AML-193 (cell line): ENCODE results near the gene JAZF1.

ENCODE experiments used
- DNase-seq, 2 experiments: peaks; one replicate each; lab custom pipeline; 2025; lab: John Stamatoyannopoulos, UW

JAZF1 gene

GRCh38 chr7:28106321-28106829, 74.2 kb downstream of the JAZF1 start:
- no peak for DNase-seq

- no peak for DNase-seq
Observed at GRCh38 chr7:28105234-28105633, 75.4 kb downstream of the JAZF1 start.

DNA sequence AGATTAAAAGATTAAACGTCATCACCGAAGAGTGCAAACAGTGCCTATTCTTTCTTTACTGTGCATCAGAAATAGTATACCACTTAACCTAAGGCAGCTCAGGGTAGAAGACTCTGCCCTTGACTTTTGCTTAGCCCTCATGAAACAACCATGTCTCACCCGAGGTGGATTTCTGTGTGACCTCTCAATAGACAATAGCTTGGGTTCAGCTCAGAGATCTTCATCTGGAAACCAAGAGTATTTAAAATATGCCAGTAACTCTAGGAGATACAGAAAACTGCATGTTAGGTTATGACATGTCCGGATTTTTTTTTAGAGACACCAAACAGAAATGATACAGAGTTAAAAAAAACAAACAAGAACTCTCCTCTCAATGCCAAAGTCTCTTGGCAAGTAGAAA, 75.8 kb downstream of the JAZF1 start:
- DNase-seq: no peak

DNA sequence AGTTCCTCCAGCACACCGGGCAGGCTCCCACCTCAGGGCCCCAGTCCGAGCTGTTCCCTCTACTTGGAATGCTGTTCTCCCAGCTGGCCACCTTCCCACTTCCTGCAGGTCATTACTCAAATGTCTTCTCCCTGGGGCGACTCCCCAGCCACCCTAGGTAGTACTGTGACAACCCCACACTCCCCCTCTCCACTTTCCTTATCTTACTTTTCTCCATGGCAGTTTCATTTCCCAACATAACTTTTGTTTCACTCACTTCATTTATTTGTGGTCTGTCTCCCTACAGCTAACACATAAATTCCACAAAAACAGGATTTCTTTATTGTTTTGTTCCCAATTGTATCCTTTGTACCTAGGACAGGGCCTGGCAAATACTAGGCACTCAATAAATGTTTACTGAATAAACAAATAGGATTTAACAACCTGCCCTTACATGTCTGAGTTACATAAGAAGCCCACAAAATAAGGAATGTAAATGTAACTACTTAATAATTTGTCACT, 76.5 kb downstream of the JAZF1 start:
- DNase-seq: no peak

- DNase-seq: no peak
Observed at GRCh38 chr7:28102797-28103196, 77.8 kb downstream of the JAZF1 start.

GRCh38 chr7:28096713-28097112, 83.9 kb downstream of the JAZF1 start:
- DNase-seq: peak; percentile 66 to 69

DNA sequence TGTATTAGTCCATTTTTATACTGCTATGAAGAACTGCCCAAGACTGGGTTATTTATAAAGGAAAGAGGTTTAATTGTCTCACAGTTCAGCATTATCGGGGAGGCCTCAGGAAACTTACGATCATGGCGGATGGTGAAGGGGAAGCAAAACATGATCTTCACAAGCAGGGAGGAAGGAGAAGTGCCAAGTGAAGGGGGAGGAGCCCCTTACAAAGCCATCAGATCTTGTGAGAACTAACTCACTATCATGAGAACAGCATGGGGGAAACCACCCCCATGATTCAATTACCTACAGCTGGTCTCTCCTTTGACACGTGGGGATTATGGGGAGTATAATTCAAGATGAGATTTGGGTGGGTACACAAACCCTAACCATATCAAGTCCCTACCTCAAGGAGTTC, 85.4 kb downstream of the JAZF1 start:
- DNase-seq: no peak

- peak; percentile 51 to 67 for DNase-seq
Observed at GRCh38 chr7:28093623-28094232, 86.9 kb downstream of the JAZF1 start.

DNA sequence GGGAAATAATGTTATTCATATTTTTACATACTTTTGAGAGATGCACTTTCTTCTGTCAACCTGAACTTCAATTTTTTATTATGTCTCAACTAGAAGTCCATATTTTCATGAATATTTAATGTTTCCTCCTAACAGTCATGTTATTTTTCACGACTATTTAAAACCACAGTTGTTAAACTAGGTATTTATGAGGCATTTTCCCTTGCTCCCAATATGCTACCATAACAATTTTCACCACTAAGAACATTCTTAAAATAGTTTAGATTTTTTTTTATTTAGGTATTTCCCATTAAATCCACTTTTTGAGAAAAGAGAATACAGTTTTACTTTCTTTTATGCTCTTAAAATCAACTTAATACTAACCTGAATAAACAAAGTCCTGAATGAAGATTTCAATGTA, 89.4 kb downstream of the JAZF1 start:
- DNase-seq: no peak

- DNase-seq: no peak
Observed at GRCh38 chr7:28088901-28089714, 91.5 kb downstream of the JAZF1 start.

- peak; percentile 51 to 67 for DNase-seq
Observed at GRCh38 chr7:28088032-28088431, 92.6 kb downstream of the JAZF1 start.

DNA sequence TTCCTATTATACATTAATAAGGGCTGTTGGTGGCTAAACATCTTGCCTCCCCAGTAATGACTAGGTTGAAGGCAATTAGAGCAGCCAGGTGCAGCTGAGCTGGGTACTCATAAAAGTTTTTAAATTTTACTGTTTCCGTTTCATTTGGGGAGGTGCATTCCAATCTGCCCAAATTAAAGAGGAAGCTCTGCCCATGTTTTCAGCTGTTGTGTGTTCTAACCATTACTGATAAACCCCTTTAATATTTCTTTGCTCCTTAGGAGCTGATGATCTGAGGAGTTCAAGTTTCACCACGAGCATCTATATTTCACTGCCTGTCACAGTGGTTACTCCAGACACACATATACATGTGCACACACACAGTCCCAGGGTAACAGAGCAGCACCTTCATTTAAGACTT, 94.4 kb downstream of the JAZF1 start:
- DNase-seq: no peak

GRCh38 chr7:28083998-28084985, 96.3 kb downstream of the JAZF1 start:
- peak in 1 of 2 experiments; percentile 63 for DNase-seq

DNA sequence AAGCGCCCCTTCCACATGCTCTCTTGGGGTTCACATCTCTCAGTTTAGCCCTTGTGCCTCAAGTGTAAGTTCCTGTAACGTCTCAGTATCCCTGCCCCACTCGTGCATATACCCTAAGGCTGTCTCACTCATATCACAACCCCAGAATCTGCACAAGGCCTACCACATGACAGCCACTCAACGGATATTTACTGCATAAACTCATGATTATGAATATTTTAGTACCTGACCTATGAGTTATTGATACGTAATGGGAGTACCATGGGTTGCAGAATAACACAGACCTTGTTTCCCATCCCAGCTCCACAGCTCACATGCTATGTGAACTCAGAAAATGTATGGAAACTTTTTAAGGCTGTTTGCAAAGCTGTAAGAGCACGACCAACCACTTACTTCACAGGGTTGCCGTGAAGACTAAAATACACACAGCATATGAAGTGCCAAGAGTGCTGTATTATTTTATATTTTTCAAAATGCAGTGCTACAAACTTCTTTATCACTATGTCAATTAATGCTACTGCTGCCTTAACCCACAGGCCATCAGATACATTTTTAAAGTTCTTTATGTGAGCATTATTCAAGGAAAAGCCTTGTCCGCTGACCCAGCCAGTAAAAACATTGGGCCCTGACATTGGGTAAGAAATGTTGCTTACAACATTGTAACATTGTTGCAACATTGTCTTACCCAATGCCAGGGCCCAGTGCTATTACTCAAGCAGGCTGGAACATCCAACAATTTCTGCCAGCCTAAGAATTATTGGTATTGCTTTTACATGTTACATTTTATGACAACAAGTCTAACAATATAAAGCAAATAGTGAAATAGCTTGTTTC, 97.2 kb downstream of the JAZF1 start:
- DNase-seq: peak; percentile 90 to 91

DNA sequence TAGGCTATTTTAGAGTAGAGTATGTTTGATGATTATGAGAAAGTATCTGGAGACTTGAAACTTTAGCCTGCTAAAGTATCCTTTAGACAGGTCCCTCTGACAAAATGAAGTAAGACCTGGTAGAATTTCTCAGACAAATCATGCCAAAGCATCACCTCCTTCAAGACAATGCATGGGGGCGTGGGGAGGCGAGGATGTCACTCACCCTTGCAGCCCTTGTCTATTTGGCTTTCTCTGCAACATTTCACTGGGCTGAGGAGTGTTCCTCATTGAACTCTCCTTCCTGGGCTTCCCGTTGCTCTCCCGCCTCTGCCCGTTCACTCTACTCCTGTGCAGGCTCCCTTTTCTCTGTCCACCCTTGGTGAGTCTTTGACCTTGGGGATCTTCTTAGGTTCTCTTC, 98.5 kb downstream of the JAZF1 start:
- DNase-seq: no peak

DNA sequence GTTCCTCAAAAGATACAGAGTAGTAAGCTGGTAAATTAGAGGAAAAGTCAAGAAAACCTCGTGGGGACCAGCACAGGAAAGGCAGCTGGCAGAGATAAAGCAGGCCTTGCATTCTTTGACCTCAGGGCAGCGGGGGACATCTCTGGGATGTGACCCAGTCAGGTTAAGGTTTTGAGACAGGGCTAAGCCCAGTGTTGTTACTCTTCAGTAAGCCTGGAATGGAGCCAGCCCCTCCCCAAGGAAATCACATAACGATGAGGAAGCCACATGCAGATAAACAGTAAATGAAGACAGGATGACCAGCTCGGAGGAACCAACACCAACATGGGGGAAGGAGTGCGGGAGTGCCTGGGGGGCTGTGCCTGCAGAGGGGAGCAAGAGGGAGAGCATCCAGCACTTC, 99.6 kb downstream of the JAZF1 start:
- no peak for DNase-seq

DNA sequence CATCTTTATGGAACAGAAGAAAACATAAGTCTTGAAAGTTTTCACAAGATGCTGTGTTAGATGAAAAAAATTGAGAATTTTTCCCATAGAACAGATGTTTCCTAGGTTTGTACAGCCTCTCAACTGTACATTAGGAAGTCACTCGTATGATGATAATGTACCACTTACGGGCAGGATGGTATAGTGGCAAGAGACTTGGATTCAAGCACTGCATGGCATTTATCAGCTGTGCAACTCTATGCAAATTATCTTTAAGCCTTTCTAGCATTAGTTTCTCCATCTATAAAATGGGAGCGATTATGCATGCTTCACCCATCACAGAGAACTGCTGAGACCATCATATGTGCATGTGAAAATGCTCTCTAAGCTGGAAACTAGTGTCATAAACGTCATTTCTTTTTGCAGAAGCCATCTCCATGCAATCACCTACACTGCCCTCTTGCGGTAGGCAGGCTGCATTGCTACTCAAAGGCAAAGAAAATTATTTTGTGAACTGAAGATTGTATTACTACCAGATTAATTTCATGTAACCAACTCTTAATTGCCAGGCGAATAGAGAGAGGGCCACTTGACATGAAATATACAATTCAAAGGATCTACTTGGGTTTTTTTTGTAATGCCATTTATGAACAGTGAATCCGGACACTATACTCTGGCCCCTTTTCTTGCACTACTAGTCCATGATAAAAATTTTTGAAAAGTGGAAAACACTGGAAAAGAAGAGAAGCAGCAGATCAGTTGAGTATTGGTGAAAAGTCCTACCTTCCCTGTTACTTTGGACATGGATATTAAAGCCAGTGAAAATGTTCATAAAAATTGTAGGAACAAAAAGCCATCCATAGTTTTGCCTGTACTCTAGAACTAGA, 102.3 kb downstream of the JAZF1 start:
- DNase-seq: peak; percentile 68 to 71

GRCh38 chr7:28077616-28078015, 103.0 kb downstream of the JAZF1 start:
- DNase-seq: no peak

- no peak for DNase-seq
Observed at GRCh38 chr7:28076423-28077200, 104.0 kb downstream of the JAZF1 start.
